ENCODE results near the gene SLC2A2. TPM values are rescaled to one million over a fixed set of nuclear protein-coding genes. Genes with fewer than 3 reads are reported as not detected.
A peak's percentile ranks its signal among the peaks of the same experiment; 100 is the strongest.

SLC2A2 gene
- total and polyA plus RNA-seq, 8 donors: 0.59 to 5.9 (median 2.7) TPM

- 21 to 25% methylated on average over 6 of the region's 6 CpGs for WGBS, 2 donors
- Histone ChIP-seq H3K9me3 (no peaks in the 10 kb centered on the region), H3K36me3 (no peaks in the 10 kb centered on the region), H3K4me3 (no peak overlapping the region), H3K27me3 (no peaks in the 10 kb centered on the region), H3K4me1 (peaks cover 0 to 2% (median 0%) of the 10 kb centered on the region in 3 donors), H3K27ac (no peak overlapping the region)
- DNase-seq (peak; percentile 22 to 73 (median 60)), ATAC-seq (peak; percentile 80 to 97 (median 91)), FAIRE-seq (no peak)
- TF ChIP-seq CTCF (IDR thresholded peaks at IDR 0.05): peak; percentile 22 to 44 (median 38)
- intact Hi-C loops (cut with DNase I): loop anchor here in 1 of 3 donors (10.0 kb wide), 2 partner anchors 125 to 515 kb away; no protein-coding TSS in a partner anchor
These were observed 23.4 kb upstream of the SLC2A2 start for GRCh38 chr3:171049861-171050444.

GRCh38 chr3:171046760-171047159, 20.2 kb upstream of the SLC2A2 start:
- no peaks in the 10 kb centered on the region for H3K36me3 ChIP-seq
- no peaks in the 10 kb centered on the region for H3K9me3 ChIP-seq
- FAIRE-seq (no peak), ATAC-seq (no peak), DNase-seq (no peak)
- intact Hi-C loops (cut with DNase I): no loop called here
- TF ChIP-seq CTCF (IDR thresholded peaks at IDR 0.05): no peak
- H3K4me3 ChIP-seq: no peak overlapping the region
- WGBS, 2 donors: 61 to 67% methylated on average over 4 of the region's 4 CpGs
- H3K4me1 ChIP-seq: peaks cover 0 to 10% (median 0%) of the 10 kb centered on the region in 3 donors
- no peaks in the 10 kb centered on the region for H3K27me3 ChIP-seq
- no peak overlapping the region for H3K27ac ChIP-seq

DNA sequence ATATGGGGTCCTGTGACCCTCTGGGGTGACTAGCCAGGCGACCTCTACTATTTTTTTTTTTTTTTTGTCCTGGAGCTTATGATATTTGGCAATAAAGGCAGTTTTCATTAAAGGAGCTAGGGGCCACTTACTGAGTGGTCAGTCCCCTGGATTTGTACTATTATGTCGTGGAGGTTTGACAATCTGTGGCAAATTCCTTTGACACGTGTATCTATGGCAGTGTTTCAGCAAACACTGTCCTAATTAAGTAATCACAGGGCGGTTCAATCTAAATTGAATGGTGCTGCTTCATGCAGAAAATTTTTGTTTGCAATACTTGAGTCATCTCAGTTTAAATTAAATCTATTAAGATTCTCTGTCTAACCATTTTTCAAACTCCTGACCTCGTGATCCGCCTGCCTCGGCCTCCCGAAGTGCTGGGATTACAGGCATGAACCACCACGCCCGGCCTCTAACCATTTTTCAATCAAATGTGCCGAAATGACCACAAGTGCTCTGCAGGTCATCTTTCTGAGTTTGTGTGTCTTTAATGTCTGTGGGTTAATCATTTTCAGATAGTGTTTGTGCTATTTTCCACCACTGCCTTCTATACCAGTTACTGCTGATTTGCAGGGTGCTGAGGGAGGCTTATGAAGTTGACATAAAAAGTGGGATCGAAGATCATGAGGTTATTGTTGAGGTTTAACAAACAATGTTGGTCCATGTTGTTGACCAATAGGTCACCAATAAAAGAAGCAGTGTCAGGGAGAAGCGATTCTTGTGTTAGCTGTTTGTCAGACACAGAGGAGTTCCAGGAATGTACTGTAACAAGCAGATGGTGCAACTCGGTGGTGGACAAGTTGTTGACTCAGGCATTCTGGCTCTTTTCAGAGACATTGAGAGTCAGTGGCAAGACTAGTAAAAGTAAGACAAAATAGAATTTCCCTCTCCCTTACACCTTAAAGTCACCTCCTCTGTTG, 18.6 kb upstream of the SLC2A2 start:
- DNase-seq (no peak), ATAC-seq (peak in 3 of 4 donors; percentile 52 to 66 (median 58)), FAIRE-seq (no peak)
- Histone ChIP-seq H3K36me3 (no peaks in the 10 kb centered on the region), H3K27ac (no peak overlapping the region), H3K9me3 (no peaks in the 10 kb centered on the region), H3K4me3 (no peak overlapping the region), H3K27me3 (no peaks in the 10 kb centered on the region), H3K4me1 (peaks cover 0 to 10% (median 0%) of the 10 kb centered on the region in 3 donors)
- intact Hi-C loops (cut with DNase I): no loop called here
- TF ChIP-seq CTCF (IDR thresholded peaks at IDR 0.05): no peak
- WGBS, 2 donors: 68 to 75% methylated on average over 14 of the region's 14 CpGs

DNA sequence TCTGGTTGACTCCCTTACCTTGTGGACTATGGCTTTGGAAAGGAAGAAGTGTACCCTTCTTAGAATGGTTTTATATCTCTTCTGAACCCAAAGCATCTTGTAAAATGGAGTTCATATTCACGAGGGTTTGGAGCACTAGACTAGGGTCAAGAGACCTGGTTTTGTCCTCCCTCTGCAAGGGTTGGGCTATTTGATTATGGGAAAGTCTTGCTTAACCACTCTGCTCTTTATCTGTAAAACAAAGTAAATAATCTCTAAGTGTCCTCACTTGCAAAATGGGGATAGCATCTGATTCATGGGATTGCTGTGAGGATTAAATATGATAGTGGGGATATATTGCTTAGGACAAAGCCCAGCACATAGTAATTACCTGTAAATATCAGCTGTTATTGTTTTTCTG, 17.9 kb upstream of the SLC2A2 start:
- Histone ChIP-seq H3K9me3 (no peaks in the 10 kb centered on the region), H3K4me1 (peaks cover 0 to 10% (median 0%) of the 10 kb centered on the region in 3 donors), H3K27me3 (no peaks in the 10 kb centered on the region), H3K27ac (no peak overlapping the region), H3K4me3 (no peak overlapping the region), H3K36me3 (no peaks in the 10 kb centered on the region)
- ATAC-seq: peak in 3 of 4 donors; percentile 15 to 22 (median 22)
- 27 to 35% methylated on average over 1 of the region's 1 CpG for WGBS, 2 donors
- TF ChIP-seq CTCF (IDR thresholded peaks at IDR 0.05): no peak
- FAIRE-seq: no peak
- intact Hi-C loops (cut with DNase I): no loop called here
- DNase-seq: no peak

All from pancreas (tissue), 10 donors.